HFFc6 (cell line): ENCODE results near the gene CLSTN2. TPM values are rescaled to one million over a fixed set of nuclear protein-coding genes. Genes with fewer than 3 reads are reported as not detected.

Experiments used
- DNase-seq: peaks from one replicate; pipeline ENCODE4 v3.0.0-alpha.2; 2018
- H3K27ac Mint-ChIP-seq: 2 replicates; pipeline ENCODE4 v1.8.0; 2020; ENCODE audit warnings: mild to moderate bottlenecking, mixed read lengths
- H3K27me3 Mint-ChIP-seq: 2 replicates; pipeline ENCODE4 v1.8.0; 2021; ENCODE audit warnings: mild to moderate bottlenecking, moderate library complexity, mixed read lengths; ENCODE audit not compliant: insufficient read depth
- H3K36me3 Mint-ChIP-seq: 2 replicates; pipeline ENCODE4 v1.8.0; 2021; ENCODE audit warnings: low read depth, mixed read lengths
- H3K4me1 Mint-ChIP-seq: 2 replicates; pipeline ENCODE4 v1.8.0; 2020; ENCODE audit warnings: low read depth, mixed read lengths
- H3K4me3 Mint-ChIP-seq: 2 replicates; pipeline ENCODE4 v1.8.0; 2020; ENCODE audit warnings: mild to moderate bottlenecking, moderate library complexity, mixed read lengths
- H3K9me3 Mint-ChIP-seq: 2 replicates; pipeline ENCODE4 v1.8.0; 2020; ENCODE audit warnings: mild to moderate bottlenecking, mixed read lengths
- CTCF ChIP-seq: fragments of 200-600 bp; sonication (generic); IDR thresholded peaks from 2 replicates; pipeline ENCODE4 v1.5.0; 2021; ENCODE audit warnings: antibody characterized with exemption, mild to moderate bottlenecking
- total RNA-seq, 6 experiments: library from RNA; stranded (reverse); fragmentation: NEBNext Ultra II Directional; extraction: Animal tissue kit (Norgen Biotek cat#: 25700); gene quantifications; 2 replicates in 1 of 6; 3 replicates in 5 of 6; pipeline ENCODE4 v1.2.3, GENCODE V29; 2021

Gene CLSTN2
- total RNA-seq, 6 experiments from 2014 or later = 0.05 TPM; not detected in 5

GRCh38 chr3:140250010-140250855, 315.2 kb downstream of the CLSTN2 start:
- no peak overlapping the region for H3K27ac Mint-ChIP-seq
- H3K27me3 Mint-ChIP-seq = no peaks in the 10 kb centered on the region
- TF ChIP-seq CTCF = no peak
- peaks cover 76% of the 10 kb centered on the region for H3K9me3 Mint-ChIP-seq
- DNase-seq = no peak
- no peaks in the 10 kb centered on the region; the same call in 1 of the 2 replicates for H3K36me3 Mint-ChIP-seq
- H3K4me1 Mint-ChIP-seq = no peaks in the 10 kb centered on the region
- no peak overlapping the region for H3K4me3 Mint-ChIP-seq

GRCh38 chr3:140250945-140251344, 316.0 kb downstream of the CLSTN2 start:
- Mint-ChIP-seq H3K9me3 (peaks cover 75% of the 10 kb centered on the region), H3K27me3 (no peaks in the 10 kb centered on the region), H3K27ac (no peak overlapping the region), H3K36me3 (no peaks in the 10 kb centered on the region; the same call in 1 of the 2 replicates), H3K4me3 (no peak overlapping the region), H3K4me1 (no peaks in the 10 kb centered on the region)
- no peak for TF ChIP-seq CTCF
- DNase-seq = no peak

GRCh38 chr3:140251678-140252077, 316.7 kb downstream of the CLSTN2 start:
- H3K4me1 Mint-ChIP-seq = no peaks in the 10 kb centered on the region
- H3K27me3 Mint-ChIP-seq = no peaks in the 10 kb centered on the region
- peaks cover 68% of the 10 kb centered on the region for H3K9me3 Mint-ChIP-seq
- H3K27ac Mint-ChIP-seq = no peak overlapping the region
- TF ChIP-seq CTCF = no peak
- DNase-seq = no peak
- no peak overlapping the region for H3K4me3 Mint-ChIP-seq
- H3K36me3 Mint-ChIP-seq = no peaks in the 10 kb centered on the region; the same call in 1 of the 2 replicates

- Mint-ChIP-seq H3K4me3 (no peak overlapping the region), H3K27me3 (no peaks in the 10 kb centered on the region), H3K9me3 (peaks cover 68% of the 10 kb centered on the region), H3K27ac (no peak overlapping the region), H3K36me3 (no peaks in the 10 kb centered on the region; the same call in 1 of the 2 replicates), H3K4me1 (no peaks in the 10 kb centered on the region)
- no peak for DNase-seq
- TF ChIP-seq CTCF = no peak
Measured at GRCh38 chr3:140252812-140253656, 318.0 kb downstream of the CLSTN2 start.

- no peaks in the 10 kb centered on the region for H3K27me3 Mint-ChIP-seq
- TF ChIP-seq CTCF = no peak
- no peaks in the 10 kb centered on the region; the same call in 1 of the 2 replicates for H3K36me3 Mint-ChIP-seq
- H3K4me1 Mint-ChIP-seq = no peaks in the 10 kb centered on the region
- H3K4me3 Mint-ChIP-seq = no peak overlapping the region
- H3K27ac Mint-ChIP-seq = no peak overlapping the region
- peaks cover 46% of the 10 kb centered on the region for H3K9me3 Mint-ChIP-seq
- DNase-seq = no peak
Measured at GRCh38 chr3:140258222-140258724, 323.3 kb downstream of the CLSTN2 start.
